NCI-H187 (cell line): ENCODE results near the gene ACSL3.

Source experiments
- DNase-seq, 2 experiments: peaks; one replicate each; lab custom pipeline; 2025; lab: John Stamatoyannopoulos, UW

The ACSL3 gene

DNA sequence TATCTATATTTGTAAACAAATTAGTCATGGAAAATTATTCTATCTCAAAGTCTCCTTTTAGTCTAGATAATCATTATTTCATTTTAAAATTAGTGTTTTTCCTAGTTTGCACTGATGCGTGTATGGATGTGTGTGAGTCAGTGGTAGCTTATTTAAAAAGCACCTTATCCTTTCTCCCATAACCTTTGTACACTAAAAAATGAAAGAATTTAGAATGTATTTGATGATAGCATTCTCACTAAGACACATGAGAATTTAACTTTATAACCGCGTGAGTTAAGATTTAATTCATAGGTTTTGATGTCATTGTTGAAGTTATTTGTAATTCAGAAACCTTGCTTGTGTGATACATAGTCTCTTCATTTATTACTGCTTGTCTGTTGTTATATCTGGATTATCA lies 81.7 kb downstream of the ACSL3 start:
- no peak for DNase-seq

DNA sequence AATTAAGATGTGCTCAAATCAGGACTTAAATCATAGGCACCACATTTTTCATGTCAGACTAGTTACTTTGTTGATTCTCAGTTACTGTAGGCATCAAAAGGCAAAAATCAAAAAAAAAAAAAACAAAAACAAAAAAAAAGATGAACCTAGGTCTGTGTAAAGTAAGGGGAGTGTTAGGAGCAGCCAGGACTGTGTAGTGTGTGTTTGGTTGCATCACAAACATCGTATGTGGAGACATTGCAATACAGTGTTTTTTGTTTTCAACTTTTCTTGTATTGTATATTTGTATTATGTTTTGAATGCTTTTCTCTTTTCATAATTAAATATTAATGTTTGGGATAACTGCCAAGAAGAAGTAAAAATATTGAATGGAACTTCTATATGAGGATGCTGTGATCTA lies 82.1 kb downstream of the ACSL3 start:
- no peak for DNase-seq

DNA sequence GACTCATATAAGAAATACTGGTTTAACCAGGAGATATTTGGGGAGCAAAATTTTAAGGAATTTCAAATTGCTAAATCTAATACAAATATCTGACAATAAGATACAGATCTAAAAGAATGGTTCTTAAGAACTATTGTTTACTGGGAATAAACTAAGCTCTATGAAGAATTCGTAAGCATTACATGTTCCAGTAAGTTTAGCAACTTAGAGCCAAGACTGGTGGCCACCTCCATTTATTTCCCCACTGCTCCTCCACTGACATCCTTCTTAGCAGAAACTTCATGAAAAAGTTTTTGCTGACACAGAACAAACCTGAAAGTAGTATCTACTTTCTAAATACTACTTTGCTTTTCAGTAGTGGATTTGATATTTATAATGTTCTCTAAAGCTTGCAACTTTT lies 83.0 kb downstream of the ACSL3 start:
- DNase-seq = no peak

DNA sequence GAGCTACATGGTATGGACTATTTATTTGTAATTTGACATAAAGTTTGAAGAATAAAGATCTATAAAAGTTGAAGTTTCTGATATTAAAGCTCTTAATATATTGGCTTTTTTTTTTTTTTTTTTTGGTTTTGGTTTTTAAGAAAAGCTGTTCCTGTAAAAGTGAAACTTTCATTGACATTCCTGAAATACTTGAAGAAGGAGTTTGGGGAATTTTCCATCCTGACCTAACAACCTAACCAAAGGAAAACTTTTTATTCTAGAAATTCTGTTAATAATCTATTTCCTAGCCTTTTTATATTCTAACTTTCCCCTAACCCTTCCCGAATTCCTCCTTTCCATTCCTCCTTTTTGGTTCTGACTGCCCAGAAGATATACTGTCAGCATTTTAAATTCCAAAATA lies 83.7 kb downstream of the ACSL3 start:
- no peak for DNase-seq

DNA sequence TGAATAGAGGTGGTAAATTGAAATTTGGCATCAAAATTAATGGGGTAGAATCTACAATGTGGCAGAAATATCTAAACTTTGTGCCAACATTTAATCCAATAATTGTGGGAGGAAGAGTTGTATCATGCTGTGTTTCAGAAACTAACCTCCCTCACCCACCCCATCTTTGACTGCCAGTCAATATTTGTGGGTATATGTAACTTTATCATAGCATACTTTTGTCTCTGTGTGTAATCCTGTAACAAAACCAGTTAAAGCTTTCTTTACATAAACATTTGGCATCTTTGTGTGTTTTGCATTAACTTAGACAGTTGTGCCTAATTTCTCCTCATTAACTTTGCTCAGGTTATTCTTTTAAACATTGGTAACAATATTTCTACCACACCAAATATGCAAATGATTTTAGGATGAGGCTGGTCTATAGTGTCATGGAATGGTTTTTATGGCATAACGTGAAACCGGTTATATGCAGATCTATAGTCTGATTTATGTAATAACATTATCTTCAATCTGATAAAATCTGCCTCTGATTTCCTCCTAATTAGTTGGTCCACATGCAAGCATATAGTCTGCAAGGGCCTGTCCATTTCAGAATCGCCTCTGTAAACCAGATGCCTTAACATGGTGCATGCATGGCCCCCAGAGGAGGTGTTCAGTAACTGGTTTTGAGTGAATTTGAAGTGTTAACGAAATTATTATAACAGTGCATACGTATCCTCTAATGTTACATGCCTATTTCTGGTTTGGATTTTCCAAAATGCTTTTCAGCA lies 84.3 kb downstream of the ACSL3 start:
- DNase-seq = no peak

DNA sequence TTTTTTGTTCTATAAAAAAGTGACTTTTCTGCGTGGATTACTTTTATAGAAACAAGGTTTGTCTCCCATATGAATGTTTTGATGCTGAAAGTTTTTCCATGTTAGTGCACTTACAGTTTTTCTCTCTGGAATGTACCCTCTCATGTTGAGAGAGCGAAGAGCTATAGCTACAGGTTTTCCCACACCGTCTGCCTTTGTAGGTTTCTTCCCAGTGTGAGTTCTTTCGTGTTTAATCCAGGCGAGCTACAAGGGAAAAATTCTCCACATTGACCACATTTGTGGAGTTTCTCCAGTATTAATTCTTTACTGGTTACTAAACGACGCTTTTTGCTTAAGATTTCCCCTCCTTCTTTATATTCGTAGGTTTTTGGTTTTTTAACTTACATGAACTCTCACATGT lies 85.1 kb downstream of the ACSL3 start:
- DNase-seq = no peak

DNA sequence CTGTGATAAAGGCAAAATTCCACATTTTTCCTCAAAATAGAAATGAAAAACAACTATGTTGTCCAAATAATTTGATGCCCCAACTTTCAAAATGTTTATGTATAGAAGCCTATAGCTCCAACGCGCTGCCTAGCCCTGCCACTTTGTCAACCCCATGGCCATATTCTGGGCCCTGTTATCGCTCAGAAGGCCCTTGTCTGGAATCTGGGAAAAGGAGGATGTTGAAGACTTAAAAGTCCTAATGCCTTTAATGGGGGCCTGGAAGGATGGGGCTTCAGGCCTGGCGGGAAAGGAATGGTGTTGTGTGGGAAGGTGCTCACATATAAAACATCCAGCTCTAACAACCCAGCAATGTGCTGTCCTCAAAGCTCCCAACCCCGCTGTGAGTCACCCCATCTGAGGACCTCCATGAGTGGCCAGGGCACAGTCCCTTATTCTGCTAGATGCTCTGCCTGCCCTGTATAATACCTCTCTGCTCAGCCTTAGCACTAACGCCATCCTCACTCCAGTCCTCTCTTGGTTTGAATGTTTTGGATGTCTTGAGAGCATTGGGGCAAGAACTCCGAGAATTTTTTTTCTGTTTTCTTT lies 86.0 kb downstream of the ACSL3 start:
- DNase-seq = no peak

DNA sequence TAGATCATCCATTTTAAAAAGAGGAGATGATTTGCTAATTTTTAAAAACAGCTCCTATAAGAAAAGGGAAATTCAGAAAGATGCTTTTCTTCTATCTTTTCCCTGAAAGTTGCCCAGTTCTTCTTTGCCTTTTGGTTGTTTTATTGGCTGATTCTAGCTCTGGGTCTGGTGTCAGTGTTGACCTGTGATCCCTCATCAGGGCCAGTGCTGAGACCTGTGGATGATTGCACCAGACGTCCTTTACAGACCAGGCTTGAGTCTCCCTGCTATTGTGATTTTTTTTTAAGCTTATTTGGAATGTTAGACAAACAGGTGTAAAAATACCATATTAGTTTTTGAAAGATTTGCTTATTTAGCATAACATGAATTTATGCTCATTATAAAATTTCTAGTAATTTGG lies 88.2 kb downstream of the ACSL3 start:
- no peak for DNase-seq

DNA sequence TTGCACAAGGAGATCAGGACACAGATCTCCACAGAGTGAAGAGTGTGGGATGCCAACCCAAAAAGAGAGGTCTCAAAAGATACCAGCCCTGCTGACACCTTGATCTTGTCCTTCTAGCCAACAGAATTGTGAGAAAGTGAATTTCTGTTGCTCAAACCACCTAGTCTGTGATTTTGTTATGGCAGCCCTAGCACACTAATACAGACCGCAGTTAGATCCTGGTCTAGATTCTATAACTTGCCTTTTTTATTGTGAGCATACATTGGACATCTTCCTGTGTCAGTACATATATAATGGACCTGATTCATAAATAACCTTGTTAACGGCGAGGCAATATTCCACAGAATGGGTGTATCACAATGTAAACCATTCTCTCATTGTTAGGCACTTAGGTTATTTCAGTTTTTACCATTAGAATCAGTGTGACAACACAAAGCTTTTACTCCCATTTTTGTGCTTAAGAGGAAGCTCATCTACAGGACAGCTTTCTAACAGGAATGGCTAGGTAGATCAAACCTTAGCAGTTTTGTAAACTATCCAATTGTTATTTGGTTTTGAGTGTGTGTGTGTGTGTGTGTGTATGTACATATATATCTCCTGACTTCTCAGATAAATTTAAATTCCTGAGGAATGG lies 89.0 kb downstream of the ACSL3 start:
- no peak for DNase-seq

DNA sequence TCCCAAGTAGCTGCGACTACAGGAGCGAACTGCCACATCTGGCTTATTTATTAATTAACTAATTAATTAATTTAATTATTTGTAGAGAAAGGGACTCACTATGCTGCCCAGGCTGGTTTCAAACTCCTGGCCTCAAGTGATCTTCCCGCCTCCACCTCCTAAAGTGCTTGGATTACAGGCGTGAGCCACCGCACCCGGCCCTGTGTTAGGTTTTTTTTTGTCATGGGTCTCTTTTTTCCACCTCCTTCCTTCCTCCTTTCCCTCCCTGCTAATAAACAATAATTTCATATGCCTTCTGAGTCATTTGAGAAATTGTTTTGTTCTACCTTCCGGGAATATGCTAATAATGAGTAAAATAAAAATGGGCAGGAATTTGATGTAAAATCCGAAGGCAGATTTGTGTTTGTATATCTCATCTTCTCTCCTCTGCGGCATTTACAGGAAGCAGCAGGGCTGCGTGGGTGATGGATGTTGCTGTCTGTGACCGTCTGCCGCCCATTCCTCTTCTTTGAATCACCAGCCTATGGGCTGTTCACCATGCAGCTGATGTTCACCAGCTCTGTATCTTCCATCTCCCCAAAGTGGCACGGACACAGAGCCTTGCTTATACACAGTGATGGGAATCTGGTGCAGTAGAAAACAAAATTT lies 89.9 kb downstream of the ACSL3 start:
- DNase-seq = no peak

DNA sequence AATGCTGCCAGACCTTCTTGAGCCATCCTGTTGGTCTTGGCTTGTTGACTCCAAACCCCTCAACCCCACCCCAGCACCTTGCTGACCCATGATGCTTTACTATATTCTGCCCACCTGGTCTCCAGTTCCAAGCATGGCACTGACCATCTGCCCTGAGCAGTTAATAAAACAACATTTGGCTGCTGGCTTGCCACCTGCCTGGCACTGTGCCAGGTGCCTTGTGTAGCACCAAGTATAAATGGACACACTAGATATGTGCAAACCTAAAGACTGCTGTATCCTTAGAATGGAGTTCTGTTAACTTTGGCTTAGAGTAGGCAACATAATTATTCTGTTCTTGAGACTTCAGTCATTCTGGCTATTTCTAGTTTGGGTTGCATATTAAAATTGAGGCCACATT lies 91.4 kb downstream of the ACSL3 start:
- no peak for DNase-seq

DNA sequence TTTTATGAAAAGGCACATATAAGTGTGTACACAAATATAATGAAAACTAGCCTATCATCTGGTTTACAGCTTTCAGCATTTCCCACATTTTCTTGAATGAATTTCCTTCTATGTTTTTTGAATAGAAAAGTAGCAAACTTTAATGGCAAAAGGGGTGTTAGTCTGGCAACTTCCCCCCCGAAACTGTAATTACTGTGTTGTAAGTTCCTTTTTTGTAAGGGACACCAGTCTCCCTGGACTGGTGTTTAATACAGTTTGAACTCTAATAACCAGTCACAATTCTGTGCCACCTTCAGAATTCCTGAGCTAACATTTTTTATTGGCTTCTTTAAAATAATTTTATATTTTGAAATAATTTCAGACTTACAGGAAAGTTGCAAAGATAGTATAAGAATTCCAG lies 94.2 kb downstream of the ACSL3 start:
- DNase-seq = no peak

DNA sequence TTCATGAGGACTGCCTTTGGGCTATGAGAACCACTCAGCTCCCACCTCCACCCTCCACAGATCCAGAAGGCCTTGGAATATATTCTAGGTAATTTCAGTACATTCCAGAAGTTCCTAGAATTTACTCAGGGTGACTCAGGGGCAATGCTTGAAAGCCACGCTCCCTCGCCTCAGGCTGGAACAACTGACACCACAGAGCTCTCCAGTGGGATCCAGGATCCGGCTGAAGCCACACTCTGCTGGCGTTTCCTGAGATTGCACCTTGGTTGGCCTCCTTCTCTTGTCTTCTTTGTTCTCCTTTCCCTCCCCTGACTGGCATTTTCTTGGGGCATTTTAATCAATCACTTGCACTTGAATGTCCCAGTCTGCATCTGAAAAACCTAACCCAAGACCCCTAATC lies 98.5 kb downstream of the ACSL3 start:
- no peak for DNase-seq

DNA sequence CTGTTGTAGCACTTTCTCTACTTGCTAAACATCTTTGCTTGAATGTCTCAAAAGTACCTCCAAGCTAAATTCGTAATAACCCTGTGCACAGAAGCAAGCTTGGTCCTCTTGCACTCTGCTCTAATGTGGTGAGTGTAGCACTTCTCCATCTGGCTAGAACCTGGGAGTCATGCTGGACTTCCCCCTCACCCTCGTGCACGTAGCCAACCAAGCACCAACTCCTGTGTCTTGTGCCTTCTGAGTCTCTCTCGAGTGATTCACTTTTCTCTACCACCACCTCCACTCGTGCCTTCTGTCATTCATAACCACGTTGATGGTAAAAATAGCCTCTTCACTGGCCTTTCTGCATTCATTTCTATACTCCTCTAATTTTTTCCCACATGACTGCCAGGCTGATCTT lies 99.3 kb downstream of the ACSL3 start:
- DNase-seq = no peak

DNA sequence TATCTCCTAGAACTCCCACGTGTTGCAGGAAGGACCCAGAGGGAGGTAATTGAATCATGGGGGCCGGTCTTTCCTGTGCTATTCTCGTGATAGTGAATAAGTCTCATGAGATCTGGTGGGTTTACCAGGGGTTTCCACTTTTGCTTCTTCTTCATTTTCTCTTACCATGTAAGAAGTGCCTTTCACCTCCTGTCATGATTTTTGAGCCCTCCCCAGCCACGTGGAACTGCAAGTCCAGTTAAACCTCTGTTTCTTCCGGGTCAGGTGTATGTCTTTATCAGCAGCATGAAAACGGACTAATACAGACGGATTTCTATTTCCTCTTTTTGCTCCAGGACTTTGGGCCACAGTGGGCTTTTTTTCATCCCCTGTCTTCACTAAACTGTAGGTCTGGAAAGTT lies 102.8 kb downstream of the ACSL3 start:
- DNase-seq = no peak

DNA sequence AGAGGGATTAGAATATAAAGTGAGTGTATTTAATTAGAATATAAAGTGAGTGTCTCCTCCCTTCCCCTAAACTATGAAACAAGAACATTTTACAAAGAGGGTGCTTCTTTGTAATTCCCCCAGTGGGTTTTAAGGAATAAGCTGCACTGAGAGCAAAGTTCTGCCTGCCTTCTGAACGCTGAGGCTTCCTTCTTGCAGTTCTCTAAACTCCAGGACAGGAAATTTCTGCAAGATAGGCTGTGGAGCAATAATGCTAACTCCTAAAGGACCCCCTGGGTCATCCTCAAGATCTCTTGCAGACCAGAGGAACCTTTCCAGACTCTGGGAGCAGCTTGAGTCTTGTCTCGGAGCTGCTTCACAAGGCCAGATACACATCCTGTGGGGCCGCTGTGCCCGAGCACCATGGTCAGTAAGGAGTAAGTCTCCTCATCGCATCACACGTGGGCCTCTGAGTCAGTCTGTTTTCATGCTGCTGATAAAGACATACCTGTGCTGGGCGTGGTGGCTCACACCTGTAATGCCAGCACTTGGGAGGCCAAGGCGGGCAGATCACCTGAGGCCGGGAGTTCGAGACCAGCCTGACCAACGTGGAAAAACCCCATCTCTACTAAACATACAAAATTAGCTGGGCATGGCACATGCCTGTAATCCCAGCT lies 103.7 kb downstream of the ACSL3 start:
- no peak for DNase-seq

DNA sequence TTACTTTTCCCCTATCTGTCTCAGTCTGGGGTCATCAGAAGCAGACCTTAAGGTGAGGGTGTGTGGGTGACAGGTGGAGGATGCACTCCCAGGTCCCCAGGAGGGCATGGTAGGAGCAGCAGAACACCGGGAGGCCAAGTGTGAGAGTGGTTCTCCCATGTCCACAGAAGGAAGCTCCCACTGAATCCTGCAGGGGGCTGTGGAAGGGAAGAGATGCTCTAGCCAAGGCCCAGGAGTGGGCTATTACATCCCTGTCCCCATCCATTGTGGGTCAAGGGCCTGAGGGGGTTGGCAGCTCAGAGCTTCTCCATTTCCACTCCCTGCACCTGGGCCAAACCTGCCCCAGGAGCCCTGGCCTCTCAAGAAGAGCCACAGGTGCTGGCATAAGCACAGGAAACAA lies 104.7 kb downstream of the ACSL3 start:
- DNase-seq = no peak

DNA sequence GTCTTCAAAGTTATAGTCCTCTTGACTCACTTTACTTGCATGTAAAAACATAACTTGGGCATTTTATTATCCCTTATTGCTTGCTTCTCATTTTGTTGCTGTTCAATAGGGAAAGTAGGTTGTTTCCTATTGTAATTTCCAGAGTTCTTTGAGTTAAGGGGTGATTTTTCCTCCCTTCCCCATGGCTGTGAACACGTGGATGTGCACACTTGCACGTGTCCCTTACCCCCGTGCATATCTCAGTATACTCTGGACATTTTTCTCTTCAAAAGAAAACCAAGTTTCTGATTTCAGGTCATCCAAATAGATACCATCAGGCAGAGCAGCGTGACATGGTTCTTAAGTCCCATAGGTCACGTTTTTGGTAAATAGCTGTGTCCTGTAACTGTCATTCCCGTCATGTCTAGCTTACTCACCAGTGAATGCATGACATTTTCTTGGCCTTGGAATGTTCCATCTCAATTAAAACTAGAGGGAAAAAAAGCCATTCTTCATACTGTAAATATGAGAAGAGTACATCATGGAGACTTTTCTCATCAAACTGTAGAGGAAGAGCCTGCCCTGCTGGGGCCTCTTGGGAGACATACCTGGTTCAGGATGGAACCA lies 107.8 kb downstream of the ACSL3 start:
- no peak for DNase-seq

DNA sequence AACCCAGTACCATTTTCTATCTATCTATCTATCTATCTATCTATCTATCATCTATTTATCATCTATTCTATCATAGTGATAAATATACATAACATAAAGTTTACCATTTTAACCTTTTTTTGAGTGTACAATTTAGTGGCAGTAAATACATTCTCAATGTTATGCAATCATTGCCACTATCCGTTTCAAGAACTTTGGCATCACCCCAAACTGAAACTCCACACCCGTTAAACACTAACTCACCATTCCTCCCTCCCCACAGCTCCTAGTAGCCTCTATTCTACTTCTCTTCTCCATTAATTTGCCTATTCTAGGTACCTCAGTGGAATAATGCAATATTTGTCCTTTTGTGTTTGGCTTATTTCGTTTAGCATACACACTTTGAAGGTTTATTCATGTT lies 108.7 kb downstream of the ACSL3 start:
- DNase-seq = no peak

DNA sequence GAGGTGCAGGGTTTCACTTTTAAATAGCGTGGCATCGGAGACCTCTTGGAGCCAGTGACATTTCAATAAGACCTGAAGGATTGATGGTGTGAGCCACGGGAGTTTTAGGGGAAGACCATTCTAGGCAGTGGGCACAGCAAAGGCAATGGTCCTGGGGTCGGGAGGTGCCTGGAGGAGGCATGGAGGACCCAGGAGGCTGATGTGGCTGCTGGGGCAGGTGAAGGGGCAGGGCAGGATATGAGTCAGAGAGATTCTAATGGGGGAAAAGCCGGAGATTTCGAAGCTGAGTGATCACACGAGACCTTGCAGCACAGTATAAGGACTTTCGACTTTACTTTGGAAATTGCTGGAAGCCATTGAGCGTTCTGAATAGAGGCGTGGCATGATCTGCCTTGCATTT lies 111.6 kb downstream of the ACSL3 start:
- DNase-seq = no peak

DNA sequence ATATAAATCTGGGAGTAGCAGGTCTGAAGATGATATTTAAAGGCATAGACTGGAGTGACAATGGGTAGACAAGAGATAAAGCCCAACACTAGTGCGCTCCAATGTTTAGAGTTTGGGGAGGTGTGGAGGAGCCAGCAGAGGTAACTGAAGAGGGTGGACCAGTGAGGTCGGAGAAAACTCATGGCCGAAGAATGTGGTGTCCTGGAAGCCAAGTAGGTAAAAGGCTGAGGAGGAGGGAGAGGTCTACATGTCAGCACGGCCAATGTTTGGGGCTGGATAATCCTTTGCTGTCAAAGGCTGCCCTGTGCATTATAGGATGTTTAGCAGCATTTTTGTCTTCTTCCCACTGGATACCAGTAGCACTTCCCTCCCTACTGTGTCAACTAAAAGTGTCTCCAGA lies 112.4 kb downstream of the ACSL3 start:
- no peak for DNase-seq

DNA sequence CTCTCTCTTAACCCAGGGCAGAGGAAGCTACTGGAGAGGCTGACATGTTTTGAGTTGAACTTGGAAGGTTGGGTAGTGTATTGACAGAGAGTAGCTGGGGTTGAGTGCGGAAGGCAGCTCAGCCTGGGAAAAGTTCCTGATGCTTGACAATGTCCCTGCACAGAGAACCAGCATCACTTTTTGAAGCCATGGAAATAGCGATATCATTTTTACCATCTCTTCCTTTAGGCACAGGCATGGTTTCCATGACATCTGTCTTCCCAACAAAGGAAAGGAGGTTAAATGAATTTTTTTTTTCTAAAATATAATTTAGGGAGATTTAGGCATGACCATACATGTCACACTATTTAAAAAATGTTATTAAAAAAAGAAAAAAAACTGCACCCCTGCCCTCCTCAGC lies 112.9 kb downstream of the ACSL3 start:
- DNase-seq = no peak
